Skeletal muscle satellite cell (primary cell): ENCODE measurements around the gene MAP3K14.
A peak's percentile ranks its signal among the peaks of the same experiment; 100 is the strongest.

Source experiments
- H3K27me3 ChIP-seq: 2 replicates; pipeline ENCODE4 v1.7.0; 2013; ENCODE audit warnings: low read length; ENCODE audit not compliant: control insufficient read depth, insufficient read depth
- H3K36me3 ChIP-seq: 2 replicates; pipeline ENCODE4 v1.7.0; 2013; ENCODE audit warnings: mild to moderate bottlenecking, control low read depth, low read length; ENCODE audit not compliant: insufficient read depth
- H3K4me1 ChIP-seq: 2 replicates; pipeline ENCODE4 v1.7.0; 2013; ENCODE audit warnings: low read length; ENCODE audit not compliant: control insufficient read depth, insufficient read depth
- H3K4me2 ChIP-seq: 2 replicates; pipeline ENCODE4 v1.7.0; 2013; ENCODE audit warnings: mild to moderate bottlenecking, low read length
- H3K4me3 ChIP-seq: 2 replicates; pipeline ENCODE4 v1.7.0; 2013; ENCODE audit warnings: low read length
- H3K9ac ChIP-seq: 2 replicates; pipeline ENCODE4 v1.7.0; 2013; ENCODE audit warnings: mild to moderate bottlenecking, low read depth, low read length, moderate library complexity
- H3K9me3 ChIP-seq: replicated peaks from 2 replicates; pipeline ENCODE4 v1.7.0; 2013; ENCODE audit warnings: mild to moderate bottlenecking, control low read depth, low read length

MAP3K14 gene

GRCh38 chr17:45293413-45294211, 23.2 kb downstream of the MAP3K14 start:
- Histone ChIP-seq H3K27me3 (no peaks in the 10 kb centered on the region), H3K4me3 (no peak overlapping the region), H3K9me3 (no peaks in the 10 kb centered on the region), H3K36me3 (peaks cover 66% of the 10 kb centered on the region), H3K4me1 (peaks cover 78% of the 10 kb centered on the region), H3K9ac (peak overlapping the region; percentile 46), H3K4me2 (peak overlapping the region; percentile 69)

GRCh38 chr17:45292696-45293412, 24.0 kb downstream of the MAP3K14 start:
- Histone ChIP-seq H3K4me2 (peak overlapping the region; percentile 69), H3K9me3 (no peaks in the 10 kb centered on the region), H3K27me3 (no peaks in the 10 kb centered on the region), H3K4me1 (peaks cover 77% of the 10 kb centered on the region), H3K36me3 (peaks cover 70% of the 10 kb centered on the region), H3K9ac (peak overlapping the region; percentile 46), H3K4me3 (no peak overlapping the region)

DNA sequence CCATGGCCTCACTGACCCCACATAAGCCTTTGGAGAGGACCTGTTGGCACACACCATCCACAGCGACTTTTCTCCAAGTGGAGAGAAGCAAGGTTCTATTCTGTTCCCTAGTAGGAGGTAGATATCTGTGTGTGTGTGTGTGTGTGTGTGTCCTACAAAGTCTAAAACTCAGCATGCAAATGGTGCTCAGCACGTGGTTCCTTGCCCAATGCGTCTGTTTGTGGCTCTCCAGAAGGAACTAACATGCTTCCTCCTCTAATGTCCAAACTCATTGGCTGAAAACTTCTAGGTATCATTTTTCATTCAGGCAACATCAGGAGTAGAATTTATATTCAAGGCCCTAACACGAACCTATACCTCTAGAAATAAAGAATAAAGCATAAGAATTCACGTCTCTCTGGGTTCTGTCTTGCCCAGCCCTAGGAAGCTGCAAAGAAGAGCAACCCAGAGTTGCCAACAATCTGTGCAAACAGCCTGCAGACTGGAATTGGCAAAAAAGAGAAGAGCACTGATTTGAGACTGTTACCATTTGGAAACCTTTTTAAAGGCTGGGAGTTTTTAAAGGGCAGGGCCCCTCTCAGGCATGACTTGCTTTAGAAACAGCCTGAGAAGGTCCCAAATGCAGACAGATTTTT, 25.5 kb downstream of the MAP3K14 start:
- Histone ChIP-seq H3K4me2 (no peak overlapping the region), H3K4me1 (peaks cover 69% of the 10 kb centered on the region), H3K9ac (no peak overlapping the region), H3K36me3 (peaks cover 72% of the 10 kb centered on the region), H3K4me3 (no peak overlapping the region), H3K9me3 (no peaks in the 10 kb centered on the region), H3K27me3 (no peaks in the 10 kb centered on the region)

DNA sequence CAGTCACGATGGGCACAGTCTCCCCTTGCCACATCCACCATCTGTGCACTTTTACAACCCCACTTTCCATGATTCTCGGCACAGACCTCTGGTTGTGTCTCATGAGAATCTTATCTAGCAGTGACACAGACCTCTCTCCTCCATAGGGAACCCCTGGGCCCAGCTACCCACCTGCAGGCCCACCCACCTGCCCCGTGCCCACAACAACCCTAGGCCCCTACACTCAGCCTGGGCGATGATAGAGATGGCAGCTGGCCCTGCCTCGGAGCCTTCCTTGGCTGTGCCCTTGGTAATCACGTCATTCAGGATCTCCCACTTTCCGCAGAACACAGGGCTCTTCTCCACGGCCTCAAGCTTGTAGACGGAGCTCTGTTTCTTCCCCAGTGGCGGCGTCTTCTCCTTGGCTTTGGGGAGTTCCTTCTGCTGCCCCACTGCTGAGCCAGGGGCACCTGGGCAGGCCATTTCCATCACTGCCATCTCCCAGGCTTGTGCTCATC, 26.5 kb downstream of the MAP3K14 start:
- Histone ChIP-seq H3K27me3 (no peaks in the 10 kb centered on the region), H3K4me2 (no peak overlapping the region), H3K9me3 (no peaks in the 10 kb centered on the region), H3K4me1 (peaks cover 60% of the 10 kb centered on the region), H3K4me3 (no peak overlapping the region), H3K36me3 (peaks cover 76% of the 10 kb centered on the region), H3K9ac (no peak overlapping the region)

DNA sequence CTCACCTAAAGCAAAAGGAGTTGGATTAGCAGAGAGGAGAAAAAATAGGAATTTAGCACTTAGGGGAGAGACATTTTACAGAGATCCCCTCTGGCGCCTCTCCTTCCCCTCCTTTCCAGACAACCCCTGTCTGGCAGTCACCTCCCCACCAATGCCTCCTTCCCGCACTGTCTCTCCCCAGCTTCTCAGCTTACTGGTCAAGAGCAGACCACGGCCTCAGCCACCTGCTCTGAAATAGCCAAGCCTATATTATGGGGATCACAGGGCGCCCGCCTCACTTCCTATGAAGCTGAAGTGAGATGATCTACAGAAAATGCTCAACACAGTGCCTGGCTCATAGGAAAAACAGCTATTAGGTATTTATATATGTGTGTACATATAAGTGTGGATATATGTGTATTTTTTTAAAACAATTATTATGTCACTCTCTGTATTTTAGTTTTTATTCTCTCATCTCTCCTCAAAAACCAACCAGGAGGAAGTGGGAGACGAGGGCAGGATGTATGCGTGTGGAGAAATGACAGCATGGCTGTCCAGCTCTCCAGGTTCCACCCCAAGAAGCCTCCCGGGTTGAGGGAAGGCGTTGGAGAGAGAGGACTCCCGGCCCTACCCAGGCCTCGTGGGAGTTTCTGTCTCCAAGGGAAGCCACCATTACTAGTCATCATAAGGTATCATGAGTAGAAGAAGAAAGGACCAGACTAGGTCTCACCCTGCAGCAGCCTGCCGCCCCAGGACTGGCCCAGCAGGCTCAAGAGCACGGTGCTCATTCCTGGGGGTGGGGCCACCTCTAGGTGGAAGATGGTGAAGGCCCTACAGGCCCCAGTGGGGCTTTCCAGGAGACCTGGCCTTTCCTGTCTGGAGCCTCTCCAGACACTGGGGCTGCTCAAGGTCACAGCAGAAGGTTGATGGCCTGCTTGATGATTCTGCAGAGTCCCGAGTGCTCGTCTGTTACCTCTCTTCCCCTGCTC, 27.2 kb downstream of the MAP3K14 start:
- Histone ChIP-seq H3K4me1 (peaks cover 54% of the 10 kb centered on the region), H3K9me3 (no peaks in the 10 kb centered on the region), H3K4me2 (no peak overlapping the region), H3K4me3 (no peak overlapping the region), H3K36me3 (peaks cover 81% of the 10 kb centered on the region), H3K27me3 (no peaks in the 10 kb centered on the region), H3K9ac (no peak overlapping the region)

DNA sequence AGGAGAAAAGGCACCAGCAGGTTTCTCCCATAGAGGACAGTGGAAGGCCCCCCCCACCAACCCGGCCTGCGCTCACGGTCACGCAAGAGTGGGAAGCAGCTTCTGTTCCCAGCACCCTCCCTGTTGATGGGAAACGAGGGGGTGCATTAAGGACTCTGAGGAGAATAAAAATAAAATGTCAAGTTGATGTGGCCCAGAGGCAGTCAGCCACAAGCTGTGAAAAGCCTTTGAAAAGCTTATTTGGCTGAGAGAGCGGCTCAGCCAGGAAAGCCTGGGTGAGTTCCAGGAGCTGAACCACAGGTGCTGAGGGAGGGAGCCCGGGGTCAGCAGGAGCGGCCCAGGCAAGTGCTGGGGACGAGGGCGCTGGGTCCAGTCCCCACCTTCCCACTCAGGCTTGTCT, 28.0 kb downstream of the MAP3K14 start:
- Histone ChIP-seq H3K4me3 (no peak overlapping the region), H3K36me3 (peaks cover 85% of the 10 kb centered on the region), H3K4me2 (no peak overlapping the region), H3K27me3 (no peaks in the 10 kb centered on the region), H3K9ac (no peak overlapping the region), H3K9me3 (no peaks in the 10 kb centered on the region), H3K4me1 (peaks cover 54% of the 10 kb centered on the region)

- Histone ChIP-seq H3K36me3 (peaks cover 90% of the 10 kb centered on the region), H3K27me3 (no peaks in the 10 kb centered on the region), H3K4me2 (no peak overlapping the region), H3K9me3 (no peaks in the 10 kb centered on the region), H3K9ac (no peak overlapping the region), H3K4me1 (peaks cover 53% of the 10 kb centered on the region), H3K4me3 (no peak overlapping the region)
Observed at GRCh38 chr17:45287526-45288500, 29.0 kb downstream of the MAP3K14 start.

- no peaks in the 10 kb centered on the region for H3K9me3 ChIP-seq
- peaks cover 42% of the 10 kb centered on the region for H3K4me1 ChIP-seq
- peaks cover 89% of the 10 kb centered on the region for H3K36me3 ChIP-seq
- H3K27me3 ChIP-seq = no peaks in the 10 kb centered on the region
- no peak overlapping the region for H3K4me2 ChIP-seq
- no peak overlapping the region for H3K9ac ChIP-seq
- no peak overlapping the region for H3K4me3 ChIP-seq
Observed at GRCh38 chr17:45286286-45286685, 30.5 kb downstream of the MAP3K14 start.

GRCh38 chr17:45284176-45285140, 32.4 kb downstream of the MAP3K14 start:
- Histone ChIP-seq H3K9ac (no peak overlapping the region), H3K27me3 (no peaks in the 10 kb centered on the region), H3K4me3 (no peak overlapping the region), H3K36me3 (peaks cover 81% of the 10 kb centered on the region), H3K4me2 (no peak overlapping the region), H3K9me3 (no peaks in the 10 kb centered on the region), H3K4me1 (peaks cover 28% of the 10 kb centered on the region)
